ENCODE results near the gene POLG2.

DNA sequence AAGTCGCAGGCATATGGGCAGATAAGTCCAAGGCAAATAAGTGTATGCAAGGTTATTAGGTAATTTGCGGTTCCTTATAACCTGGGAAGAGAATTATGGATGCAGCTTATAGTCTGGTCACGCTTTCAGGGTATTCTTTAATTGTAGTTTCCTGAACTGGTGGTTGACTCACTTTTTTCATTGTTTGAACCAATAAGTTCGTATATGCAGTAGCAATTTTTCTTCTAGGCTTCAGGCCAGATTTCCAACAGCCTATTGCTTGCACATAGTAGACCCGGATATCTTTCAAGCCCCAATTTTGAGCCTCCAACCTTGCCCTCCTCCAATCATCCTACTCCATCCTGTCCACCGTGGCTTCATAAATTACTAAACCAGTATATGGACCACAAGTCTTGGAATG is 22.7 kb upstream of the POLG2 start:
- TF ChIP-seq, protein P1, sequence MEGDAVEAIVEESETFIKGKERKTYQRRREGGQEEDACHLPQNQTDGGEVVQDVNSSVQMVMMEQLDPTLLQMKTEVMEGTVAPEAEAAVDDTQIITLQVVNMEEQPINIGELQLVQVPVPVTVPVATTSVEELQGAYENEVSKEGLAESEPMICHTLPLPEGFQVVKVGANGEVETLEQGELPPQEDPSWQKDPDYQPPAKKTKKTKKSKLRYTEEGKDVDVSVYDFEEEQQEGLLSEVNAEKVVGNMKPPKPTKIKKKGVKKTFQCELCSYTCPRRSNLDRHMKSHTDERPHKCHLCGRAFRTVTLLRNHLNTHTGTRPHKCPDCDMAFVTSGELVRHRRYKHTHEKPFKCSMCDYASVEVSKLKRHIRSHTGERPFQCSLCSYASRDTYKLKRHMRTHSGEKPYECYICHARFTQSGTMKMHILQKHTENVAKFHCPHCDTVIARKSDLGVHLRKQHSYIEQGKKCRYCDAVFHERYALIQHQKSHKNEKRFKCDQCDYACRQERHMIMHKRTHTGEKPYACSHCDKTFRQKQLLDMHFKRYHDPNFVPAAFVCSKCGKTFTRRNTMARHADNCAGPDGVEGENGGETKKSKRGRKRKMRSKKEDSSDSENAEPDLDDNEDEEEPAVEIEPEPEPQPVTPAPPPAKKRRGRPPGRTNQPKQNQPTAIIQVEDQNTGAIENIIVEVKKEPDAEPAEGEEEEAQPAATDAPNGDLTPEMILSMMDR (IDR thresholded peaks at IDR 0.05) = no peak
- no peak for TF ChIP-seq POLR2A (IDR thresholded peaks at IDR 0.05)
- no peak for TF ChIP-seq POLR2AphosphoS5 (IDR thresholded peaks at IDR 0.05)
